H1 (cell line): ENCODE data around the gene JPH3. TPM values are rescaled to one million over a fixed set of nuclear protein-coding genes. Genes with fewer than 3 reads are reported as not detected.

ENCODE experiments used
- BCL11A ChIP-seq, 2 experiments: IDR thresholded peaks; one replicate each; pipeline ENCODE4 v1.6.1; 2011; ENCODE audit warnings: low read depth in 2 of 2, low read length in 2 of 2, mild to moderate bottlenecking in 2 of 2
- POLR2A ChIP-seq, 2 experiments: IDR thresholded peaks; 1 replicate in 1 of 2; 2 replicates in 1 of 2; pipeline ENCODE4 v1.6.1; 2011; ENCODE audit warnings: low read depth in 2 of 2, low read length in 2 of 2, mild to moderate bottlenecking in 2 of 2; ENCODE audit errors: control extremely low read depth in 1 of 2
- polyA plus RNA-seq, 7 experiments: library from polyadenylated mRNA; depleted of rRNA in 3 of 7; stranded (reverse) in 5 of 7; unstranded in 2 of 7; fragments of >200 nt in 5 of 7; fragments of 200-250 nt in 2 of 7; gene quantifications; 1 replicate in 5 of 7; 2 replicates in 1 of 7; 4 replicates in 1 of 7; pipeline versions ENCODE4 v1.2.1 to v1.2.3, GENCODE V29; 2011 to 2013; ENCODE audit warnings: missing spikeins in 2 of 7, mixed read lengths in 2 of 7
- total RNA-seq: library from RNA; stranded (reverse); fragmentation: NEBNext Ultra II Directional; extraction: Animal tissue kit (Norgen Biotek cat#: 25700); gene quantifications from 2 replicates; pipeline ENCODE4 v1.2.1, GENCODE V29; 2021

The JPH3 gene
- total and polyA plus RNA-seq, 2 of the 8 experiments (the other 6 are each of a cell fraction or from before 2014, with no cell fraction given): 10.3 to 28.3 TPM

DNA sequence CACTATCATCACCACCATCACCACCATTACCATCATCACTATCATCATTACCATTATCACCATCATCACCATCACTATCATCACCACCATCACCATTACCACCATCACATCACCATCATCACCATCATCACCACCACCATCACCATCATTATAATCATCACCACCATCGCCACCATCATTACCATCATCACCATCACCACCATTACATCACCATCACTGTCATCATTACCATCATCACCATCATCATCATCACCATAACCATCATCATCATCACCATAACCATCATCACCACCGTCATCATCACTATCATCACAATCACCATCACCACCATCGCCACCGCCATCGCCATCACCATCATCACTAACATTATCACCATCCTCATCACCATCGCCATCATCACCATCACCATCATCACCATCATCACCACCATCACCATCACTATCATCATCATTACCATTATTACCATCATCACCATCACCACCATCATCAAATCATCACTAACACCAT is 4.9 kb upstream of the JPH3 start (continued):
- TF ChIP-seq BCL11A (IDR thresholded peaks at IDR 0.05; ENCODE audit: low read depth in 2 of 2, low read length in 2 of 2) (no peak), POLR2A (IDR thresholded peaks at IDR 0.05; ENCODE audit: control extremely low read depth in 1 of 2, low read depth in 2 of 2, low read length in 2 of 2) (no peak)
